Endothelial cell (in vitro differentiated cells): ENCODE measurements around the gene SGPP1. TPM values are rescaled to one million over a fixed set of nuclear protein-coding genes. Genes with fewer than 3 reads are reported as not detected.

ENCODE experiments used
- DNase-seq: peaks from one replicate; pipeline ENCODE4 v3.0.0; 2021; ENCODE audit warnings: low spot score
- H3K27ac Mint-ChIP-seq: one replicate; pipeline ENCODE4 v1.8.0; 2021; ENCODE audit warnings: mixed read lengths, inconsistent platforms; ENCODE audit not compliant: unreplicated experiment
- H3K27me3 Mint-ChIP-seq: one replicate; pipeline ENCODE4 v1.8.0; 2021; ENCODE audit warnings: mild to moderate bottlenecking, moderate library complexity, mixed read lengths, inconsistent platforms; ENCODE audit not compliant: unreplicated experiment
- H3K36me3 Mint-ChIP-seq: one replicate; pipeline ENCODE4 v1.8.0; 2021; ENCODE audit warnings: mild to moderate bottlenecking, low read depth, mixed read lengths, inconsistent platforms; ENCODE audit not compliant: unreplicated experiment
- H3K4me1 Mint-ChIP-seq: one replicate; pipeline ENCODE4 v1.8.0; 2021; ENCODE audit warnings: mild to moderate bottlenecking, mixed read lengths, inconsistent platforms; ENCODE audit not compliant: unreplicated experiment
- H3K4me3 Mint-ChIP-seq: one replicate; pipeline ENCODE4 v1.8.0; 2021; ENCODE audit warnings: mild to moderate bottlenecking, mixed read lengths, inconsistent platforms; ENCODE audit not compliant: unreplicated experiment
- H3K9me3 Mint-ChIP-seq: one replicate; pipeline ENCODE4 v1.8.0; 2021; ENCODE audit warnings: mixed read lengths, inconsistent platforms; ENCODE audit not compliant: unreplicated experiment
- total RNA-seq: library from RNA; stranded (reverse); fragmentation: NEBNext Ultra II Directional; extraction: Animal tissue kit (Norgen Biotek cat#: 25700); gene quantifications from one replicate; pipeline ENCODE4 v1.2.1, GENCODE V29; 2021; ENCODE audit not compliant: unreplicated experiment
- TF ChIP-seq, protein P1 (sequence below): fragments of 200-600 bp; sonication (generic); IDR thresholded peaks from one replicate; pipeline ENCODE4 v1.5.0; 2021; ENCODE audit warnings: antibody characterized with exemption; ENCODE audit not compliant: unreplicated experiment

SGPP1 gene
- total RNA-seq, 1 donor from 2014 or later = 7.9 TPM

DNA sequence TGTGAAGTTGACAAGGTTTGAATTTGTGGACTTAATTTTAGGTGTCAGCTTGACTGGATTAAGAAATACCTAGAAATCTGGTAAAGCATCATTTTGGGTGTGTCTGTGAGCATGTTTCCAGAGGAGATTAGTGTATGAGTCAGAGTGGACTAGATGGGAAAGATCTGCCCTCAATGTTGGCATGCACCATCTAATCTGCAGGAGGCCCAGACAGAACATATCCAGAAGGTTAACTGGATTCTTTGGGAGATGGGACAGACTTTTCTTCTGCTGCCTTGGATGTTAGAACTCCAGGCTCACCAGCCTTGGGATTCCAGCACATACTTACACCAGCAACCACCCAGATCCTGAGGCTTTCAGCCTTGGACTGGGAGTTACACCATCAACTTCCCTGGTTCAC, 14.1 kb downstream of the SGPP1 start:
- no peak overlapping the region for H3K4me3 Mint-ChIP-seq
- H3K9me3 Mint-ChIP-seq = no peaks in the 10 kb centered on the region
- no peaks in the 10 kb centered on the region for H3K27me3 Mint-ChIP-seq
- TF ChIP-seq, protein P1, sequence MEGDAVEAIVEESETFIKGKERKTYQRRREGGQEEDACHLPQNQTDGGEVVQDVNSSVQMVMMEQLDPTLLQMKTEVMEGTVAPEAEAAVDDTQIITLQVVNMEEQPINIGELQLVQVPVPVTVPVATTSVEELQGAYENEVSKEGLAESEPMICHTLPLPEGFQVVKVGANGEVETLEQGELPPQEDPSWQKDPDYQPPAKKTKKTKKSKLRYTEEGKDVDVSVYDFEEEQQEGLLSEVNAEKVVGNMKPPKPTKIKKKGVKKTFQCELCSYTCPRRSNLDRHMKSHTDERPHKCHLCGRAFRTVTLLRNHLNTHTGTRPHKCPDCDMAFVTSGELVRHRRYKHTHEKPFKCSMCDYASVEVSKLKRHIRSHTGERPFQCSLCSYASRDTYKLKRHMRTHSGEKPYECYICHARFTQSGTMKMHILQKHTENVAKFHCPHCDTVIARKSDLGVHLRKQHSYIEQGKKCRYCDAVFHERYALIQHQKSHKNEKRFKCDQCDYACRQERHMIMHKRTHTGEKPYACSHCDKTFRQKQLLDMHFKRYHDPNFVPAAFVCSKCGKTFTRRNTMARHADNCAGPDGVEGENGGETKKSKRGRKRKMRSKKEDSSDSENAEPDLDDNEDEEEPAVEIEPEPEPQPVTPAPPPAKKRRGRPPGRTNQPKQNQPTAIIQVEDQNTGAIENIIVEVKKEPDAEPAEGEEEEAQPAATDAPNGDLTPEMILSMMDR = no peak
- H3K36me3 Mint-ChIP-seq = peaks cover 14% of the 10 kb centered on the region
- H3K4me1 Mint-ChIP-seq = no peaks in the 10 kb centered on the region
- DNase-seq = no peak
- H3K27ac Mint-ChIP-seq = no peak overlapping the region

DNA sequence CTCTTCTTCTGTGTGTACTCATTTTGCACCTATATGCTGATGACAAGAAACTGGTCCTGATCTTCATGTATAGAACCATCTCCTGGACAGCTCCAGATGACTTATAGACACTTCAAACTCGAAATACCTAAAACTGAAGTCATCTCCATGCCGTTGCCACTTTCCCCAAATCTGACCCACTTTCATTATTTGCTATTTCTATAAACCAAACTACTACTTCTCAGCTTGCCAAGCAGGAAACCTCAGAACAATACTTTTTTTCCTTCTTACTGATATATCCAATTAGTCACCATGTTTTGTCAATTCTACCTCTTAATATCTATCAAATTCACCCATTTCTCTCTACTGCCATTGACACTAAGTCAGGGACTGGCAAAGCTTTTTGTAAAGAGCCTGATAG, 14.8 kb downstream of the SGPP1 start:
- Mint-ChIP-seq H3K27me3 (no peaks in the 10 kb centered on the region), H3K36me3 (peaks cover 14% of the 10 kb centered on the region), H3K4me3 (no peak overlapping the region), H3K4me1 (no peaks in the 10 kb centered on the region), H3K27ac (no peak overlapping the region), H3K9me3 (no peaks in the 10 kb centered on the region)
- TF ChIP-seq, protein P1 = no peak
- DNase-seq = no peak

DNA sequence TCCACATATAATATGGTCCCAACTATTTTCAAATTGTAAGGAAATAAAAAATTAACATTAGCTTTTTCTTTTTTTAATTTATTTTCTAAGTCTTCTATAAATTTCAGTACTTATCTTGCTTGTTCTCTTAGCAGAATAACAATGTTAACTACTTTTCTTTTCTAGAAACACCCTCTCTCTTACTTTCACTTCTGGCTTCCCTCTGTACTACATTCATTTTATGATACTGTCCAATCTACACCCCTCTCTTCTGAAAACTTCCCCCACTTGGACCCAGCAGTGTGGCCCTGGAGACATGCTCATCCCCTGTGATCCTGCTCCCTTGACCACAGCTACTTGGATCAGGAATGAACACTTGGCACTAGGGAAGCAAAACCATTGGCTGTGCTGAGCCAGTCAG, 15.7 kb downstream of the SGPP1 start:
- Mint-ChIP-seq H3K27me3 (no peaks in the 10 kb centered on the region), H3K4me3 (no peak overlapping the region)

DNA sequence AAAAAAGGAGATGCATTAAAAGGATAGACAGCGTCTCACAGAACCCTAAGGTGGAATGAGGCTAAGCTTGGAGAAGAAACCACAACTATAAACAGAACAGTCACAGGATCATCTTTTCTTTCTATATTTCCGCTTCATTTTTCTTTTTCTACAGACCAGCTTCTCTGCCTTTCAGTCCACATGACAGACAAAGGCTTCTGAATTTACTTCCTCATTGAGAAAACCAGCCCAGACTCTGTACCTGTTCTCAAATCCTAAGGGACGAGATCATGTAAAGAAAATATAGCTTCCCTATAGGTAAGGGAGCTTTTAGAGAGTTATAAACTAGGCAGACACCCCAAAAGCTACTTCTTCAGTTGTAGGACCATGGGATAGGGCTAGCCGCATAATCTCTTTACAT, 17.4 kb downstream of the SGPP1 start:
- H3K4me3 Mint-ChIP-seq = no peak overlapping the region
- H3K36me3 Mint-ChIP-seq = peaks cover 5% of the 10 kb centered on the region

More for the DNA sequence above, 15.7 kb downstream of the SGPP1 start:
- Mint-ChIP-seq H3K4me1 (no peaks in the 10 kb centered on the region), H3K36me3 (peaks cover 10% of the 10 kb centered on the region), H3K9me3 (no peaks in the 10 kb centered on the region), H3K27ac (no peak overlapping the region)
- DNase-seq = no peak
- TF ChIP-seq, protein P1 = no peak

DNA sequence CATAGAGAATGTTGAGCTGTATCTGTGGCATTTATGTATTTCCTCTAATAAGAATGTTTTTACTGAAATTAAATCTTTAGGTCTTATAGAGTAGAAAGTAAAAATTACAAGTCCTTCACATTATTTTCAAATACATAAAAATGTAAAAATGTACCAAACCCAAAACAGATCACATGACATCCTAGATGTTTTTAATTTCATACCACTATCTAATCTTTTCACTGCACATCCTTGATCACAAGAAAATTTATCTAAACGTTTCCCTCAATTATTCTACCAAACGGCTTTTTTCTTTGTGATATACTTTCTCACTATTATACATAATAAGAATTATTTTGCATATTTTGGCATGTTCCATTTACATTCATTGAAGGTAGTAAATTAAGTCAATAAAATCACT, 18.3 kb downstream of the SGPP1 start:
- TF ChIP-seq, protein P1 = no peak
- no peaks in the 10 kb centered on the region for H3K27me3 Mint-ChIP-seq
- H3K36me3 Mint-ChIP-seq = peaks cover 5% of the 10 kb centered on the region
- no peak for DNase-seq
- no peak overlapping the region for H3K4me3 Mint-ChIP-seq
- H3K4me1 Mint-ChIP-seq = no peaks in the 10 kb centered on the region
- no peak overlapping the region for H3K27ac Mint-ChIP-seq
- H3K9me3 Mint-ChIP-seq = no peaks in the 10 kb centered on the region

More for the DNA sequence above, 17.4 kb downstream of the SGPP1 start:
- H3K27me3 Mint-ChIP-seq = no peaks in the 10 kb centered on the region
- TF ChIP-seq, protein P1 = no peak
- H3K27ac Mint-ChIP-seq = no peak overlapping the region
- no peak for DNase-seq
- no peaks in the 10 kb centered on the region for H3K4me1 Mint-ChIP-seq
- H3K9me3 Mint-ChIP-seq = no peaks in the 10 kb centered on the region
